ENCODE measurements around the gene ITCH. TPM values are rescaled to one million over a fixed set of nuclear protein-coding genes. Genes with fewer than 3 reads are reported as not detected.

Gene ITCH
- total and polyA plus RNA-seq, 9 donors: 18.1 to 46.4 (median 26.8) TPM

GRCh38 chr20:34558320-34559218, 195.5 kb downstream of the ITCH start, which contains the start of gene MAP1LC3A:
Gene MAP1LC3A, plus strand, starts transcription at chr20:34558718. Its CDS starts 151 bp downstream, at chr20:34558869.
- peak; percentile 97 for DNase-seq
- H3K27ac ChIP-seq (ENCODE audit: low read length): peak within 1 kb of the TSS; percentile 87
- no peaks in the 10 kb centered on the region for H3K27me3 ChIP-seq (ENCODE audit: control insufficient read depth, insufficient read depth, low read length)
- no peaks in the 10 kb centered on the region for H3K36me3 ChIP-seq (ENCODE audit: control insufficient read depth, insufficient read depth, low read length)
- WGBS (ENCODE audit: insufficient coverage): under 1% methylated on average over 95 of the region's 103 CpGs
- peaks cover 14% of the 10 kb centered on the region for H3K4me1 ChIP-seq (ENCODE audit: control insufficient read depth, insufficient read depth, low read length)
- peak within 1 kb of the TSS; percentile 93 for H3K4me3 ChIP-seq (ENCODE audit: low read length)
- H3K9me3 ChIP-seq (replicated peaks; ENCODE audit: control insufficient read depth, low read depth, low read length): no peaks in the 10 kb centered on the region

GRCh38 chr20:34559311-34560140, 196.5 kb downstream of the ITCH start:
- peak overlapping the region; percentile 93 for H3K4me3 ChIP-seq (ENCODE audit: low read length)
- H3K27ac ChIP-seq (ENCODE audit: low read length): peak overlapping the region; percentile 69
- peak; percentile 47 for DNase-seq
- peaks cover 14% of the 10 kb centered on the region for H3K4me1 ChIP-seq (ENCODE audit: control insufficient read depth, insufficient read depth, low read length)
- no peaks in the 10 kb centered on the region for H3K9me3 ChIP-seq (replicated peaks; ENCODE audit: control insufficient read depth, low read depth, low read length)
- no peaks in the 10 kb centered on the region for H3K36me3 ChIP-seq (ENCODE audit: control insufficient read depth, insufficient read depth, low read length)
- 21% methylated on average over 37 of the region's 43 CpGs for WGBS (ENCODE audit: insufficient coverage)
- H3K27me3 ChIP-seq (ENCODE audit: control insufficient read depth, insufficient read depth, low read length): no peaks in the 10 kb centered on the region

GRCh38 chr20:34560141-34560523, 197.1 kb downstream of the ITCH start:
- Histone ChIP-seq H3K9me3 (replicated peaks; ENCODE audit: control insufficient read depth, low read depth, low read length) (no peaks in the 10 kb centered on the region), H3K4me1 (ENCODE audit: control insufficient read depth, insufficient read depth, low read length) (peaks cover 14% of the 10 kb centered on the region), H3K36me3 (ENCODE audit: control insufficient read depth, insufficient read depth, low read length) (no peaks in the 10 kb centered on the region), H3K4me3 (ENCODE audit: low read length) (no peak overlapping the region), H3K27ac (ENCODE audit: low read length) (no peak overlapping the region), H3K27me3 (ENCODE audit: control insufficient read depth, insufficient read depth, low read length) (no peaks in the 10 kb centered on the region)
- DNase-seq: no peak
- 88% methylated on average over 3 of the region's 12 CpGs for WGBS (ENCODE audit: insufficient coverage)

DNA sequence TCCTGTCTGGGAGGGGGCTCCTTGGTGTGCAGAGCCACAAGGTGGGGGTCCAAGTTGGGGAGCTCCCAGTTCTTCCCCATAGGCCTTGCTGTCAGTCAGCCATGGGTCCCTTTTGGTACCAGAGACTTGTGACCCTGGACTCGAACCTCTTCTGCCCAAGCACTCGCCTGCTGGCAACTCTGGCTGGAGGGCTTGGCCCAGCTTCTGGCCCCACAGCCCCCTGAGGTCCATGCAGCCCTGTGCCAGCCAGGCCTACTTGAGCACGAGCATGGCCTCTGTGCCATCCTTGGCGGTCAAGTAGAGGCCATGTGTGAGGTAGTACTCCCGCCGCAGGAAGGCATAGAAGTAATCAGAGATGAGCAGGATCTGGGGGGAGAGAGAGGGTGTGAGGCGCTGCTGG, 197.5 kb downstream of the ITCH start:
- Histone ChIP-seq H3K9me3 (replicated peaks; ENCODE audit: control insufficient read depth, low read depth, low read length) (no peaks in the 10 kb centered on the region), H3K4me3 (ENCODE audit: low read length) (no peak overlapping the region), H3K4me1 (ENCODE audit: control insufficient read depth, insufficient read depth, low read length) (peaks cover 14% of the 10 kb centered on the region), H3K27me3 (ENCODE audit: control insufficient read depth, insufficient read depth, low read length) (no peaks in the 10 kb centered on the region), H3K36me3 (ENCODE audit: control insufficient read depth, insufficient read depth, low read length) (no peaks in the 10 kb centered on the region), H3K27ac (ENCODE audit: low read length) (no peak overlapping the region)
- 65% methylated on average over 3 of the region's 7 CpGs for WGBS (ENCODE audit: insufficient coverage)
- no peak for DNase-seq

Other genes starting within 250 kb of the ITCH start
- 0.27 TPM for gene ASIP, start 121.8 kb upstream of the ITCH start, total RNA-seq
- 1 to 10 TPM in 1 of 8 donors, under 1 TPM in 5, not detected in 2; 0.27 to 1.8 (median 0.39) TPM for gene ASIP, start 121.8 kb upstream of the ITCH start, polyA plus RNA-seq (ENCODE audit: insufficient read depth in 1 of 8, insufficient read length in 8 of 8, low replicate concordance in 1 of 8)
- 126 TPM for gene AHCY, start 59.9 kb upstream of the ITCH start, total RNA-seq
- 100 to 1,000 TPM; 179 to 245 (median 207) TPM for gene AHCY, start 59.9 kb upstream of the ITCH start, polyA plus RNA-seq (ENCODE audit: insufficient read depth in 1 of 8, insufficient read length in 8 of 8, low replicate concordance in 1 of 8)
- gene DYNLRB1, start 153.1 kb downstream of the ITCH start, total RNA-seq: 67.9 TPM
- 100 to 1,000 TPM; 114 to 133 (median 124) TPM for gene DYNLRB1, start 153.1 kb downstream of the ITCH start, polyA plus RNA-seq (ENCODE audit: insufficient read depth in 1 of 8, insufficient read length in 8 of 8, low replicate concordance in 1 of 8)
- 21.2 TPM for gene MAP1LC3A, start 195.4 kb downstream of the ITCH start, total RNA-seq
- gene MAP1LC3A, start 195.4 kb downstream of the ITCH start, polyA plus RNA-seq (ENCODE audit: insufficient read depth in 1 of 8, insufficient read length in 8 of 8, low replicate concordance in 1 of 8): 10 to 100 TPM; 16.9 to 28.2 (median 21.4) TPM